OCI-LY1 (cell line): Measurements from ENCODE around the gene LRRC71.
A peak's percentile ranks its signal among the peaks of the same experiment; 100 is the strongest.

Source experiments
- H2AFZ ChIP-seq: fragments of 200-600 bp; sonication (generic), shearing (Covaris generic); 2 replicates; pipeline ENCODE4 v1.6.0; 2014; ENCODE audit warnings: antibody characterized with exemption, mild to moderate bottlenecking, low read length
- H3F3A ChIP-seq: fragments of 200-600 bp; sonication (generic), shearing (Covaris generic); 2 replicates; pipeline ENCODE4 v1.6.0; 2014; ENCODE audit warnings: mild to moderate bottlenecking, antibody characterized with exemption, low read length, moderate library complexity; ENCODE audit not compliant: insufficient read depth
- H3K27ac ChIP-seq: fragments of 200-600 bp; sonication (generic); 2 replicates; pipeline ENCODE4 v1.5.1; 2014; ENCODE audit warnings: low read length, mixed run types, mild to moderate bottlenecking, low read depth; ENCODE audit not compliant: poor library complexity, severe bottlenecking
- H3K27me3 ChIP-seq: fragments of 200-600 bp; sonication (generic); 2 replicates; pipeline ENCODE4 v1.6.0; 2014; ENCODE audit warnings: antibody characterized with exemption, mild to moderate bottlenecking, low read length, moderate library complexity; ENCODE audit not compliant: insufficient read depth
- H3K36me3 ChIP-seq: fragments of 200-600 bp; sonication (generic); 2 replicates; pipeline ENCODE4 v1.6.1; 2014; ENCODE audit warnings: mild to moderate bottlenecking, antibody characterized with exemption, low read length, moderate library complexity, mixed read lengths; ENCODE audit not compliant: insufficient read depth
- H3K4me1 ChIP-seq: fragments of 200-600 bp; sonication (generic); 2 replicates; pipeline ENCODE4 v1.5.1; 2014; ENCODE audit warnings: mild to moderate bottlenecking, low read length, moderate library complexity; ENCODE audit not compliant: insufficient read depth, severe bottlenecking
- H3K4me2 ChIP-seq: fragments of 200-600 bp; sonication (generic), shearing (Covaris generic); 2 replicates; pipeline ENCODE4 v1.6.1; 2014; ENCODE audit warnings: low read length
- H3K4me3 ChIP-seq: fragments of 200-600 bp; sonication (generic); 2 replicates; pipeline ENCODE4 v1.5.1; 2014; ENCODE audit warnings: low read length, low read depth, mild to moderate bottlenecking, mixed read lengths; ENCODE audit not compliant: poor library complexity, severe bottlenecking
- H3K79me2 ChIP-seq: fragments of 200-600 bp; shearing (Covaris generic); 2 replicates; pipeline ENCODE4 v1.6.1; 2016; ENCODE audit warnings: mixed run types, low read length, mixed read lengths; ENCODE audit not compliant: insufficient read depth
- H3K9ac ChIP-seq: fragments of 200-600 bp; sonication (generic), shearing (Covaris generic); 2 replicates; pipeline ENCODE4 v1.6.1; 2014; ENCODE audit warnings: mild to moderate bottlenecking, low read length, mixed read lengths
- H3K9me2 ChIP-seq: fragments of 200-600 bp; sonication (generic), shearing (Covaris generic); 2 replicates; pipeline ENCODE4 v1.6.1; 2014; ENCODE audit warnings: low read depth, mild to moderate bottlenecking, low read length, mixed read lengths
- H3K9me3 ChIP-seq: fragments of 200-600 bp; shearing (Covaris generic); 2 replicates; pipeline ENCODE4 v1.6.1; 2014; ENCODE audit warnings: low read length, mixed read lengths
- H4K20me1 ChIP-seq: fragments of 200-600 bp; sonication (generic), shearing (Covaris generic); 2 replicates; pipeline ENCODE4 v1.6.0; 2016; ENCODE audit warnings: mild to moderate bottlenecking, low read length; ENCODE audit not compliant: insufficient read depth
- CTCF ChIP-seq: fragments of 200-600 bp; sonication (generic), shearing (Covaris generic); IDR thresholded peaks from 2 replicates; pipeline ENCODE4 v1.5.1; 2017; ENCODE audit warnings: mild to moderate bottlenecking, antibody characterized with exemption, low read length, moderate library complexity, mixed read lengths
- EZH2 ChIP-seq: fragments of 200-600 bp; sonication (generic), shearing (Covaris generic); IDR thresholded peaks from 2 replicates; pipeline ENCODE4 v1.8.0; 2017; ENCODE audit warnings: borderline replicate concordance, mixed run types, mild to moderate bottlenecking, antibody characterized with exemption, low read length, moderate library complexity, mixed read lengths

LRRC71 gene

GRCh38 chr1:156964441-156964840, 44.0 kb downstream of the LRRC71 start:
- H3K9me3 ChIP-seq: no peaks in the 10 kb centered on the region
- no peaks in the 10 kb centered on the region for H4K20me1 ChIP-seq
- H3K79me2 ChIP-seq: no peaks in the 10 kb centered on the region
- H2AFZ ChIP-seq: no peak overlapping the region
- no peak overlapping the region for H3K4me2 ChIP-seq
- TF ChIP-seq EZH2 (no peak), CTCF (no peak)
- no peaks in the 10 kb centered on the region for H3K9me2 ChIP-seq
- H3K27ac ChIP-seq: no peak overlapping the region
- H3K36me3 ChIP-seq: no peaks in the 10 kb centered on the region
- peaks cover 7% of the 10 kb centered on the region for H3K4me1 ChIP-seq
- no peak overlapping the region for H3K9ac ChIP-seq
- H3F3A ChIP-seq: no peaks in the 10 kb centered on the region
- 0 out of 2 replicates have a peak, but pooled peaks cover 3% of the 10 kb centered on the region for H3K27me3 ChIP-seq
- no peak overlapping the region for H3K4me3 ChIP-seq

GRCh38 chr1:156969496-156969895, 49.1 kb downstream of the LRRC71 start:
- Histone ChIP-seq H3K36me3 (no peaks in the 10 kb centered on the region), H3K9me3 (no peaks in the 10 kb centered on the region), H3K4me2 (no peak overlapping the region), H3K27me3 (no peaks in the 10 kb centered on the region), H2AFZ (no peak overlapping the region), H3F3A (no peaks in the 10 kb centered on the region), H3K79me2 (no peaks in the 10 kb centered on the region), H3K27ac (no peak overlapping the region), H3K4me3 (no peak overlapping the region), H4K20me1 (no peaks in the 10 kb centered on the region), H3K9me2 (no peaks in the 10 kb centered on the region), H3K9ac (no peak overlapping the region), H3K4me1 (no peaks in the 10 kb centered on the region)
- TF ChIP-seq EZH2 (no peak), CTCF (no peak)

GRCh38 chr1:156970017-156970416, 49.6 kb downstream of the LRRC71 start:
- Histone ChIP-seq H3K36me3 (no peaks in the 10 kb centered on the region), H2AFZ (no peak overlapping the region), H3K9me3 (no peaks in the 10 kb centered on the region)

More at GRCh38 chr1:156970017-156970416, 49.6 kb downstream of the LRRC71 start:
- Histone ChIP-seq H4K20me1 (no peaks in the 10 kb centered on the region), H3K4me3 (no peak overlapping the region), H3K9ac (no peak overlapping the region), H3K27me3 (no peaks in the 10 kb centered on the region), H3K79me2 (no peaks in the 10 kb centered on the region), H3K4me1 (no peaks in the 10 kb centered on the region), H3F3A (no peaks in the 10 kb centered on the region), H3K9me2 (no peaks in the 10 kb centered on the region), H3K4me2 (no peak overlapping the region), H3K27ac (no peak overlapping the region)
- peak; percentile 38 for TF ChIP-seq CTCF
- no peak for TF ChIP-seq EZH2
